GM21717 (cell line): ENCODE data around the gene CTCF.

ENCODE experiments used
- ATAC-seq: cut with Tn5 transposase; IDR thresholded peaks from one replicate; pipeline ENCODE4 v1.9.1; 2021; ENCODE audit warnings: mild to moderate bottlenecking, moderate library complexity; ENCODE audit not compliant: unreplicated experiment

The CTCF gene

GRCh38 chr16:67663877-67664222 is 101.5 kb downstream of the CTCF start:
- ATAC-seq = no peak

GRCh38 chr16:67664258-67664657 is 101.9 kb downstream of the CTCF start:
- ATAC-seq = no peak

GRCh38 chr16:67664871-67665270 is 102.5 kb downstream of the CTCF start:
- ATAC-seq = no peak

GRCh38 chr16:67665598-67665997 is 103.3 kb downstream of the CTCF start:
- ATAC-seq = no peak

GRCh38 chr16:67666032-67666551 is 103.8 kb downstream of the CTCF start:
- ATAC-seq = peak; percentile 13

- peak; percentile 60 for ATAC-seq
Observed at GRCh38 chr16:67666559-67667452, 104.5 kb downstream of the CTCF start, which contains the start of the genes C16orf86 and ENKD1. Gene C16orf86 (plus strand): TSS chr16:67666814. CDS start chr16:67666971, 157 bp downstream. Gene ENKD1 (minus strand): TSS chr16:67666750. CDS start chr16:67666442, 308 bp downstream.

GRCh38 chr16:67667453-67667816 is 105.1 kb downstream of the CTCF start:
- ATAC-seq = no peak

GRCh38 chr16:67667817-67668494 is 105.6 kb downstream of the CTCF start:
- peak; percentile 64 for ATAC-seq

- no peak for ATAC-seq
Observed at GRCh38 chr16:67668495-67669157, 106.3 kb downstream of the CTCF start.

GRCh38 chr16:67669499-67670101 is 107.3 kb downstream of the CTCF start:
- ATAC-seq = no peak

- ATAC-seq = no peak
Observed at GRCh38 chr16:67672306-67672705, 110.0 kb downstream of the CTCF start.

- no peak for ATAC-seq
Observed at GRCh38 chr16:67672739-67673662, 110.7 kb downstream of the CTCF start.

- no peak for ATAC-seq
Observed at GRCh38 chr16:67673712-67674580, 111.6 kb downstream of the CTCF start.

- no peak for ATAC-seq
Observed at GRCh38 chr16:67674851-67675578, 112.7 kb downstream of the CTCF start.

- no peak for ATAC-seq
Observed at GRCh38 chr16:67675579-67675935, 113.2 kb downstream of the CTCF start.

- no peak for ATAC-seq
Observed at GRCh38 chr16:67675999-67676398, 113.7 kb downstream of the CTCF start.

GRCh38 chr16:67676516-67676915 is 114.2 kb downstream of the CTCF start:
- no peak for ATAC-seq

GRCh38 chr16:67676939-67677338 is 114.6 kb downstream of the CTCF start:
- ATAC-seq = no peak
